Pancreas (tissue), 10 donors: ENCODE results near the gene ALK. TPM values are rescaled to one million over a fixed set of nuclear protein-coding genes. Genes with fewer than 3 reads are reported as not detected.

ENCODE experiments used
- ATAC-seq, 4 donors: fragments of 200-7000 bp; cut with Tn5 transposase; one replicate each; pipeline versions ENCODE4 v1.8.0 to v1.9.1; 2020; ENCODE audit warnings: mild to moderate bottlenecking in 4 of 4, moderate library complexity in 4 of 4
- DNase-seq, 6 donors: peaks; one replicate each; pipeline ENCODE4 v3.0.0-alpha.2; 2020
- FAIRE-seq: peaks from 2 replicates; lab custom pipeline; 2012; peaks lifted over from hg19 to GRCh38; lab: Jason Lieb, UNC
- H3K27ac ChIP-seq, 4 donors: fragments of 200-600 bp; sonication (generic); 1 replicate in 3 of 4; 2 replicates in 1 of 4; pipeline versions ENCODE4 v1.5.0 to v1.8.0; 2020
- H3K27me3 ChIP-seq, 4 donors: fragments of 200-600 bp; one replicate each; pipeline ENCODE4 v1.8.0; 2021
- H3K36me3 ChIP-seq, 3 donors: fragments of 200-600 bp; sonication (generic) in 1 of 3; one replicate each; pipeline versions ENCODE4 v1.5.0 to v1.8.0; 2020 to 2021
- H3K4me1 ChIP-seq, 3 donors: fragments of 200-600 bp; one replicate each; pipeline ENCODE4 v1.8.0; 2021
- H3K4me3 ChIP-seq, 4 donors: fragments of 200-600 bp; sonication (generic) in 2 of 4; one replicate each; pipeline versions ENCODE4 v1.5.0 to v1.8.0; 2020 to 2021
- H3K9me3 ChIP-seq, 4 donors: fragments of 200-600 bp; one replicate each; pipeline ENCODE4 v1.8.0; 2021
- WGBS, 2 donors: extraction: QIAGEN DNeasy Blood & Tissue Kit; methylation state at CpG; one replicate each; pipeline ENCODE4 v1.1.7; 2013; 5-methylcytosine and 5-hydroxymethylcytosine counted together
- intact Hi-C, 3 donors: fragments of 100-400 bp; cut with DNase I; formaldehyde crosslinking; loops; one replicate each; pipeline versions ENCODE4 v1.11.1 to v1.14.2; 2022
- polyA plus RNA-seq, 2 donors: library from polyadenylated mRNA; stranded (reverse); fragments of 200-250 nt; gene quantifications; one replicate each; pipeline ENCODE4 v1.2.3, GENCODE V29; 2013
- total RNA-seq, 6 donors: library from RNA; stranded (reverse); fragmentation: NEBNext Ultra II Directional in 4 of 6; extraction: Animal tissue kit (Norgen Biotek cat#: 25700) in 4 of 6; gene quantifications; one replicate each; pipeline versions ENCODE4 v1.2.1 to v1.2.4, GENCODE V29; 2021 to 2023
- TF ChIP-seq, protein P1 (sequence below), 4 donors: fragments of 200-600 bp; sonication (generic) in 3 of 4; IDR thresholded peaks; one replicate each; pipeline versions ENCODE4 v1.5.0 to v1.8.0; 2021; ENCODE audit warnings: antibody characterized with exemption in 4 of 4
- donor health status: healthy with polysubstance abuse.
- donor health status: DM: no; HTN: no; CAD: no; lungs with moderate emphysema.
- donor health status: DM: no; HTN: no; CAD: no.
- donor health status: control.
- donor health status: control.
- donor health status: Bipolar disorder and iron deficiency.
- donor health status: DM: yes; HTN: yes; CAD: no.
- donor health status: DM: no; HTN: no; CAD: no.
- donor health status: DM: no; HTN: no; CAD: no.
- donor health status: DM: yes; HTN: yes; CAD: no.

The ALK gene
- total and polyA plus RNA-seq, 8 donors: 0.05 to 0.17 (median 0.09) TPM; not detected in 2

DNA sequence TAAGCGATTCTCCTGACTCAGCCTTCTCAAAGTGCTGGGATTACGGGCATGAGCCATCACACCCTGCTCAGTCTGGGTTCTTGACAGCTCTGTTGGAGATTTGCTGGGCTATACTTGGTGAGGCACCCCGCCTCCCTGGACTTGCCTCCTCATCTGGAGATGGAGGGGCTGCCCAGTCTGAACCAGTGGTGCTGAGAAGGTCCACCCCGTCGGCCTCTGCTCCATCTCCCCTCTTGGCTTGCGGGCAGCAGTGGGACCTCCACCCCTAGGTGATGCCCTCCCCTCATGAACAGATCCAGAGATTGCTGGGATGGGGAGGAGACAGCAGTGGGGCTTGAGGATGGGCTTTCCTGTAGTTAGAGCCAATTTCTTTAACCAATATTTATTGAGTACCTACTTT lies 685.3 kb downstream of the ALK start:
- TF ChIP-seq, protein P1, sequence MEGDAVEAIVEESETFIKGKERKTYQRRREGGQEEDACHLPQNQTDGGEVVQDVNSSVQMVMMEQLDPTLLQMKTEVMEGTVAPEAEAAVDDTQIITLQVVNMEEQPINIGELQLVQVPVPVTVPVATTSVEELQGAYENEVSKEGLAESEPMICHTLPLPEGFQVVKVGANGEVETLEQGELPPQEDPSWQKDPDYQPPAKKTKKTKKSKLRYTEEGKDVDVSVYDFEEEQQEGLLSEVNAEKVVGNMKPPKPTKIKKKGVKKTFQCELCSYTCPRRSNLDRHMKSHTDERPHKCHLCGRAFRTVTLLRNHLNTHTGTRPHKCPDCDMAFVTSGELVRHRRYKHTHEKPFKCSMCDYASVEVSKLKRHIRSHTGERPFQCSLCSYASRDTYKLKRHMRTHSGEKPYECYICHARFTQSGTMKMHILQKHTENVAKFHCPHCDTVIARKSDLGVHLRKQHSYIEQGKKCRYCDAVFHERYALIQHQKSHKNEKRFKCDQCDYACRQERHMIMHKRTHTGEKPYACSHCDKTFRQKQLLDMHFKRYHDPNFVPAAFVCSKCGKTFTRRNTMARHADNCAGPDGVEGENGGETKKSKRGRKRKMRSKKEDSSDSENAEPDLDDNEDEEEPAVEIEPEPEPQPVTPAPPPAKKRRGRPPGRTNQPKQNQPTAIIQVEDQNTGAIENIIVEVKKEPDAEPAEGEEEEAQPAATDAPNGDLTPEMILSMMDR (IDR thresholded peaks at IDR 0.05): no peak
- Histone ChIP-seq H3K4me1 (no peaks in the 10 kb centered on the region), H3K9me3 (no peaks in the 10 kb centered on the region), H3K36me3 (no peaks in the 10 kb centered on the region), H3K27ac (no peak overlapping the region), H3K4me3 (no peak overlapping the region), H3K27me3 (no peaks in the 10 kb centered on the region)
- DNase-seq (no peak), FAIRE-seq (no peak), ATAC-seq (no peak)
- WGBS, 2 donors: 87 to 93% methylated on average over 6 of the region's 6 CpGs
- intact Hi-C loops: no loop called here

DNA sequence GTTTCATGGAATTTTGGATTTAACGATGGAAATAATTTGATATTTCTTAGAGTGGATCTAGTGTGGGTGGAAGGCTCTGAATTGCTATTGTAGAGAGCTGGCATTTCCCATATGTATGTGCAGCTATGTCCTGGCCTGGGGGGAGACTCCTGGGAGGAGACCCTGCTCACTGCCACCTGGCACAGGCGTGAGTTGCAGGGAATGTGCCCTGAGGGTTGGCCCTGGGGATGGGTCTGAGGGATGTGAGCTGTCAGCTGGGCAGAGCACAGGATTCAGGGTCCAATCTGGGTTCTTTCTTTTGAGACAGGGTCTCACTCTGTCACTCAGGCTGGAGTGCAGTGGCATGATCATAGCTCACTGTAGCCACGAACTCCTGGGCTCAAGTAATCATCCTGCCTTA lies 686.0 kb downstream of the ALK start:
- H3K27ac ChIP-seq: no peak overlapping the region
- FAIRE-seq: no peak
- DNase-seq: no peak
- no peak for ATAC-seq
- no peak overlapping the region for H3K4me3 ChIP-seq
- intact Hi-C loops: no loop called here
- H3K9me3 ChIP-seq: no peaks in the 10 kb centered on the region
- H3K36me3 ChIP-seq: no peaks in the 10 kb centered on the region
- no peaks in the 10 kb centered on the region for H3K27me3 ChIP-seq
- 72 to 81% methylated on average over 3 of the region's 3 CpGs for WGBS, 2 donors
- TF ChIP-seq, protein P1 (IDR thresholded peaks at IDR 0.05): no peak
- H3K4me1 ChIP-seq: no peaks in the 10 kb centered on the region

DNA sequence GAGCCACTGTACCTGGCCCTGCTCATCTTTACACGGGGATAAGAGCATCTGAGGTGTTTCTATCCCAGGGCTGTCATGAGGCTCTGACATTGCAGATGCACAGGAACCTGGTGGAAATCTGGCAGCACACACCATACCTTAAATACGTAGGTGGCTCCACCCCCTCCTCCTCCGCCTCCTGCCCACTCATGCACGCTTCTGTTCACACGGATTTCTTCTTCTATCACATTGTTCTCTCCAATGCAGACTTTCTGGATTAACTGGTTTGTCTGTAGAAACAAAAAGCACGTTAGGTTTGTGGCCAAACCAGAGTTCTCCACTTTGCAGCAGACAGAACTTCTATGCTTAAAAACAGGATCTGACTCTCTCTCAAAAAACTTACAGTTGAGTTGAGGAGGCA lies 688.0 kb downstream of the ALK start:
- Histone ChIP-seq H3K4me1 (no peaks in the 10 kb centered on the region), H3K36me3 (no peaks in the 10 kb centered on the region), H3K27me3 (no peaks in the 10 kb centered on the region), H3K27ac (no peak overlapping the region), H3K9me3 (no peaks in the 10 kb centered on the region), H3K4me3 (no peak overlapping the region)
- intact Hi-C loops: no loop called here
- FAIRE-seq (no peak), DNase-seq (no peak), ATAC-seq (no peak)
- WGBS, 2 donors: 40 to 44% methylated on average over 6 of the region's 6 CpGs
- TF ChIP-seq, protein P1 (IDR thresholded peaks at IDR 0.05): no peak

DNA sequence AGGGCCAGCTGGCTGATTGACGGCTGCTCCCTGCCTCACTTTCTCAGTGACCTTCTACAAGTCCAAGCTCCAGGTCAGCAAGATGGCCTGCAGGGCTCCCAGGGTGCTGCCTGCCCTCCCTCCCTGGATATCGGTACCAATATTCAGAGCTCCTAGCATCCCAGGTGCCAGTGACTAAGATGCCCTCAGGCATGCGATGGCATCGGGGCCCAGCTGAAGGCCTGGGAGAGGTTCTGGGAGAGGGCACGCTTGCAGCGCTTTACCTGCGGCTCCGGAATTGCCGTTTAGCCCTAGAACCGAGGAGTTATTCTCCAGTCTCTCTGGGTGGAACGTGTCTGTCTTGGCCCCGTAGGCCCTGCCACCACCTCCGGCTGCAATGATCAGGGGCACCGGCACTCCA lies 689.3 kb downstream of the ALK start:
- intact Hi-C loops: no loop called here
- Histone ChIP-seq H3K9me3 (no peaks in the 10 kb centered on the region), H3K27me3 (no peaks in the 10 kb centered on the region), H3K36me3 (no peaks in the 10 kb centered on the region), H3K27ac (no peak overlapping the region), H3K4me3 (no peak overlapping the region), H3K4me1 (no peaks in the 10 kb centered on the region)
- 89 to 90% methylated on average over 14 of the region's 14 CpGs for WGBS, 2 donors
- TF ChIP-seq, protein P1 (IDR thresholded peaks at IDR 0.05): no peak
- FAIRE-seq: no peak
- ATAC-seq: no peak
- no peak for DNase-seq

DNA sequence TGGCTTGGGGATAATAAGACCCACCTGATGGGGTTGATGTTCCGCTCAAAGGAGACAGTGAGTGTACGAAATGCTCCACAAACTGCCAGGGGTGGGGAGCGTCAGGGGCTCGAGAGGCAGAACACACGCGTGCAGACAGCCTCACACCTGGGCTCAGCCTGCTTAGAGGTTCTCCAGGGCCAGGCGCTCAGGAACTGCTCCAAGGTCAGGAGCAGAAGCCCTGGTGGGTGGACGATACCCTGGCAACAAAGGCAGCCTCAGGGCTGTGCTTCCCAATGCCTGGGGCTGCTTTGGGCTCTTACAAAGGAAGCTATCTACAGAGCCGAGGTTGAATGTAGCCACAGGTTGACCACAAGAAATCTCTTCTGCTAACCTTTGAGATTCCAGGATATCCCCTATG lies 691.7 kb downstream of the ALK start:
- Histone ChIP-seq H3K4me3 (no peak overlapping the region), H3K4me1 (no peaks in the 10 kb centered on the region), H3K36me3 (no peaks in the 10 kb centered on the region), H3K27me3 (no peaks in the 10 kb centered on the region), H3K27ac (no peak overlapping the region), H3K9me3 (no peaks in the 10 kb centered on the region)
- FAIRE-seq (no peak), DNase-seq (no peak), ATAC-seq (no peak)
- intact Hi-C loops: no loop called here
- 60 to 75% methylated on average over 9 of the region's 9 CpGs for WGBS, 2 donors
- TF ChIP-seq, protein P1 (IDR thresholded peaks at IDR 0.05): no peak
